KOPT-K1 (cell line): Measurements from ENCODE around the gene FAF1.

Experiments
- H3K27ac ChIP-seq: fragments of 200-600 bp; sonication (generic); 2 replicates; pipeline ENCODE4 v1.5.1; 2016; ENCODE audit warnings: antibody characterized with exemption, mild to moderate bottlenecking, low read depth, low read length; ENCODE audit not compliant: poor library complexity, severe bottlenecking
- H3K36me3 ChIP-seq: fragments of 200-600 bp; sonication (generic); 2 replicates; pipeline ENCODE4 v1.5.1; 2017; ENCODE audit warnings: antibody characterized with exemption, mild to moderate bottlenecking, low read length, moderate library complexity; ENCODE audit not compliant: insufficient read depth
- H3K9me3 ChIP-seq: fragments of 200-600 bp; sonication (generic); 2 replicates; pipeline ENCODE4 v1.5.1; 2017; ENCODE audit warnings: antibody characterized with exemption, low read length, mild to moderate bottlenecking; ENCODE audit not compliant: insufficient read depth, poor library complexity, severe bottlenecking

Gene FAF1

DNA sequence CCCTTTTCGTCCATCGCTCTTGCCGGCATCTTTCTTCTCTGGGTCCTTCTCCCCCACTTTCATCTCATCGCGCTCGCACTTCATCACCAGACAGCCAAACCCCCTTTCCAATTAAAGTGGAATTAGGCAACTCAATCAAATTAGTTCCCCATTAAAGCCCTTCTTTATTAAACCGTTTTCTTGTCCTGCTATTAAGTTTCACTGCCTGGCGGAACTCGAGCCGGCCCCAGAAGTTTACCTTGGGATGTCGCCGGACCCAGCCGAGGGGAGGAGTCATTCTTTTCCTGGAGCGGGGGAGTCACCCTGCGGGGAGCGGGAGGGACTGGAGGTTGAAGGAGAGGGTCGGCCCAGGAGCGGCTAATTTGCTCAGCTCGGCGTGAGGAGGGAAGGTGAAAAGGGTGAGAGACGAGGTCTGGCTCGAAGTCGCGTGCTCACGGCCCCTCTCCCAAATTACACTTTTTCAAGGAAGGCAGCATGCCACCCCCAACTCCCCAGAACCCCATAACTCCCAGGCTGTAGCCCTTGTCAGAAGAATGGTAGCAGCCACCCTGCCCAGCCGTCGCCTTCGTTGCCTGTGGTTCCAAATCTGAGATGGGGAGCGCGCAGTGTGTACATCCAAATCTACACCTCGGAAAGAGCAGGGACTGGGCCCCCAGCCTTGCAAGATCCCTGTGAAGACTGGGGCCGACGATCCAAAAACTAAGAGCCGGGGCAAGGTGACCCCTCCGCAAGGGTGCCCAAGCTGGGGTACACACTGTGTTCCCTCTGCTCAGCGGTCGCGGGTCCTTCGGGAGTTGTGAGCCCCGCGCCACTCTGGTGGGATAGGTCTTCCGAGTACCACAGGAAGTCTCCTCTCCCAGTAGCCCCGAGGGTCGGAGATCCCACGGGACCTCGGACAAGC, 543.3 kb downstream of the FAF1 start:
- no peaks in the 10 kb centered on the region for H3K36me3 ChIP-seq
- H3K9me3 ChIP-seq, result peaks cover 23% of the 10 kb centered on the region
- no peak overlapping the region for H3K27ac ChIP-seq

DNA sequence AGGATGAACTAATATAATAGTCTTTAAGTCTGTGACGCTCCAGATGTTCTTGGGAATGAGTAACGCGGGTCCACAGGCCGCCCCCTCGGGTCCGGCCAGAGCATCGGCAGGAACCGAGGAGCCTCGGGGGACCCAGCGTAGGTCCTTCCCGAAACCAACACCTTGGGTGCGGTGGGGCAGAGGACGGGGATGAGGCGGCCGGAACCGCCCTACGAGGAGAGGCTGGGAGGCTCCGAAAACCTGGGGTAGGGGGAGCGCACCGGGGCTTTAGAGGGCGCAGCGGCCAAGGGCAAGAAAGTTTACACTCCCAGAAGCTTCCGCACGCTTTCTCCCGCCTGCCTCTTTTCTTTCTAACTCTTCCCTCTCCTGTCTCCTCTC, 543.9 kb downstream of the FAF1 start:
- peaks cover 23% of the 10 kb centered on the region for H3K9me3 ChIP-seq
- no peaks in the 10 kb centered on the region for H3K36me3 ChIP-seq
- H3K27ac ChIP-seq, result no peak overlapping the region

GRCh38 chr1:50415235-50416149, 544.6 kb downstream of the FAF1 start:
- H3K36me3 ChIP-seq, result no peaks in the 10 kb centered on the region
- no peak overlapping the region for H3K27ac ChIP-seq
- peaks cover 23% of the 10 kb centered on the region for H3K9me3 ChIP-seq

DNA sequence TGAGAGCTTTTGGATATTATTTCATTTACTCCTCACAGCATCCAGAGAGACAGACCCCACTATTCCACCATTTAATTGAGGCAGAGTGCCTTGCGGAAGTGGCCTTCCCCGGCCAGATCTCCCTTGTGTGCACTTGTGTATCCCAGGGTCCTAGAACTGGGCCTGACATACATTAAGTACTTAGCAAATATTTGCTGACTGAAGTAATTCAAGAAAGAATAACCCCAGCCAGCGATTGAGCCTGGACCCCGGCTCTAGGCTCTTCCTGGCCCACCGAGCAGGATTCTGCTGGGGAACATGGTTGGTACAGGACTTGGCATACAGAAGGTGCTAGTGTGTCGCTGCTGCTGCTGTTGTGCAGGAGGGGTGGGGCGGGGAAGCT, 545.2 kb downstream of the FAF1 start:
- Histone ChIP-seq H3K36me3 (no peaks in the 10 kb centered on the region), H3K9me3 (peaks cover 23% of the 10 kb centered on the region), H3K27ac (no peak overlapping the region)

- no peak overlapping the region for H3K27ac ChIP-seq
- no peaks in the 10 kb centered on the region for H3K36me3 ChIP-seq
Measured at GRCh38 chr1:50412813-50413476, 547.1 kb downstream of the FAF1 start.

GRCh38 chr1:50405814-50406213, 554.3 kb downstream of the FAF1 start:
- Histone ChIP-seq H3K27ac (no peak overlapping the region), H3K36me3 (no peaks in the 10 kb centered on the region), H3K9me3 (no peaks in the 10 kb centered on the region)

More at GRCh38 chr1:50412813-50413476, 547.1 kb downstream of the FAF1 start:
- peaks cover 23% of the 10 kb centered on the region for H3K9me3 ChIP-seq

DNA sequence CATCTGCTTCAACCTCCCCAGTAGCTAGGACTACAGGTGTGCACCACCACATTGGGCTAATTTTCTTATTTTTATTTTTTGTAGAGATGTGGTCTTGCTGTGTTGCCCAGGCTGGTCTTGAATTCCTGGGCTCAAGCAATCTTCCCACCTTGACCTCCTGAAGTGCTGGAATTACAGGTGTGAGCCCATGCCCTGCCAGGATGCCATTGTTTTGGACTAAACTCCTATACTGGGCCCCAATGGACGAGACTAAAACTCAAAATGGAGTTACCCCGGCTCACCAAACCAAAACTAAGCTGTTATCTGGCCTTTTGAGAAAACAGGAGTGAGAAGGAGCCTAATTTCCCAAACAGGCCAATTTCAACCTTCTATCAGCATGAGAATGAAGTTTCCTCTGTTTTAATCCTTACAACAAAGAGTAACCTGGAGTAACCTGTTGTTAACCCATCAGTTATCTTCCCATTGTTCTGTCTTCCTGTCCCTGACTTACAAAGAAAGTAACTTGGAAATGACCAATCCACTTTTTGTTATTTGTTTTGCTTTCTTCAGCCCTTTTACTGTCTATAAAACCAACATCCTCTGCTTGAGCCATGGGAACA, 566.4 kb downstream of the FAF1 start:
- Histone ChIP-seq H3K36me3 (no peaks in the 10 kb centered on the region), H3K9me3 (peaks cover 4% of the 10 kb centered on the region), H3K27ac (no peak overlapping the region)
